Left forelimb (tissue), 1 donor: Measurements from ENCODE around the gene COMMD1.
"Not testable (repeated sequence)": the region's sequence is repeated elsewhere in the genome, so short reads cannot be mapped to it uniquely, and the experiment has no call there.

Experiments used
- DNase-seq: peaks from one replicate; pipeline ENCODE4 v3.0.0-alpha.2; 2018; ENCODE audit warnings: low spot score

The COMMD1 gene

DNA sequence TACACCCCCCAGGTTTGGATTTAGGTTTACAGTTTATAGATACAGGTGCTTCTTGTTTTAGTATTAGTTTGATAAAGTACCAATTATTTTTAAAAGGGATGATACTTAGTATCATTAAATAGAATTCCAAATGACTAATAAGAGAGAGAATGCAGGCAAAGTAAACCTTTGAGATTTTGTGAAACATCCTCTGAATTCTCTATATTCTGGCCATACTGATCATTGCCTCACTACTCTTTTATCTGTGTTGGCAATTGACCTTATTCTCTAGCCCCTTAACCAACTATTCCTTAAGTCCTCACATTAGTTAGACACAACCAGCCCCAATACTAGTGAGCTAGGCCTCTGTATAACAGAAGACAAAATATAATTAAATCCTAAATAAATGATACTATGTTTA lies 125.4 kb downstream of the COMMD1 start:
- no peak for DNase-seq

DNA sequence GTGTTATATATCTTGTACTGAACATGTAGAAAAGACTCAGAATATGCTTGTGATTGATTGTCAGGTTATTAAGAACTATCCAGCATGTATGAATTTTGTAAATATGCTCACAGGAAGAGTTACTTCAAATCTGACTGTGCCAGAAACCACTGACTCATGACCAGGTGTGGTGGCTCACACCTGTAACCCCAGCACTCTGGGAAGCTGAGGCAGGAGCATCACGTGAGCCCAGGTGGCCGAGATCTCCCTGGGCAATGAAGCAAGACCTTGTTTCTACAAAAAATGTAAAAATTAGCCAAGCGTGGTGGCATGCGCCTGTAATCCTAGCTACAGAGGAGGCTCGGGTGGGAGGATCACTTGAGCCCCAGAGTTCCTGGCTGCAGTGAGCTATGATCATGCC lies 126.6 kb downstream of the COMMD1 start:
- DNase-seq, result no peak

DNA sequence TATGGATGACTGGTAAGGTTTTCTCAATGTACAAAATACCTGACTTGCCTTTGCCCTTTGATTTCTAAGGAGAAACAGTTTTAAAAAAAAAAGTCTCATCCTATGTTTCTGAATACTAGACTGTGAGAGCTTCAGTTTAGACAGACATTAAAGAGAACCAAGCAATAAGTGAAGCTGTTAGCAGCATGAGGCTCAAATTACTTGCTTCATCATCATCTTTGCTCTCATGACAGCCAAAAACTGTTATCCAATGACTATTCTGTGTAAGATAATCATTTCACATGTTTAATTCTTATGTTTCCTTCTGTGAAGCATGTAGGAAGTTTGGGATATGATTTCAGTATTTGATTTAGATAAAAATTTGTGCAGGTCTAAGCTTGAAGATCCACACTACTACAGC lies 129.2 kb downstream of the COMMD1 start:
- no peak for DNase-seq

DNA sequence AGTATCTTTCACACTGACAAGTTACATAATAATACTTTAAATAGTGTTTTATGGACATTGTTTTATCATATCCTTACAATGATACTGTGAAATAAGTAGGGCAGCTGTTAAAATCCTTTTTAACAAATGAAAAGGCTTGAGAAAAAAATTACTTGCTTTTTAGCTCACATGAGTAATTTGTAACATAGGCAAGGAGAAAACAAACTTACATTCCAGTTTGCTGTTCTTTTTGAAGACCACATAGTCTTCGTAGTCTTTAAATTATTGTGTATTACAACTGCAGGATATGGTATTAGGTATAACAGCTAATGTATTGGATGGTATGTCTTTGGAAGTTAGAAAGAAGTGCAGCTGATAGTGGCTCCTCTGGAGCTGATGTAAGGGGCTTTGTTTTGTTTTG lies 130.8 kb downstream of the COMMD1 start:
- DNase-seq, result no peak

DNA sequence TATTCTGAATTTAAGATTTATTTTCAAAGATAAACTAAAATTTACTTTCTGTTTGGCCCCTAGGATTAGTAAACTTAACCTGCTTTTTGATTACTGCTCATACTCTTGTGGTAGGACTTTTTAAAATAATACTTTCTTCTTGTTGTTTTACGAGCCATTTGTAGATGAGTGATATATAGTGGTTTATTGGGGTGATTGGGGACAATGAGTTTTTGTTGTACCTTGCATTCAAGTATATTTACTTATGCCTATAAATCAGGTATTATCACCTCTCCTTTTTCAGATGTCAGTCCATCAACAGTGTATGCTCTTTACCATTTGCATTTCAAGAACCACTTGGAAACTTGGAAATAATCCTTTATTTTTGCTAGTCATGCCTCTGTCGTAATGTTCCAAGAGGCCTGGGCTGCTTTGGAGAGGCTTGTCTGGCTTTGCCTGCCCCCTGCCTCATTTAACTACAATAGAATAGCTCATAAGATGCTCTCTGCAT lies 131.3 kb downstream of the COMMD1 start:
- no peak for DNase-seq

DNA sequence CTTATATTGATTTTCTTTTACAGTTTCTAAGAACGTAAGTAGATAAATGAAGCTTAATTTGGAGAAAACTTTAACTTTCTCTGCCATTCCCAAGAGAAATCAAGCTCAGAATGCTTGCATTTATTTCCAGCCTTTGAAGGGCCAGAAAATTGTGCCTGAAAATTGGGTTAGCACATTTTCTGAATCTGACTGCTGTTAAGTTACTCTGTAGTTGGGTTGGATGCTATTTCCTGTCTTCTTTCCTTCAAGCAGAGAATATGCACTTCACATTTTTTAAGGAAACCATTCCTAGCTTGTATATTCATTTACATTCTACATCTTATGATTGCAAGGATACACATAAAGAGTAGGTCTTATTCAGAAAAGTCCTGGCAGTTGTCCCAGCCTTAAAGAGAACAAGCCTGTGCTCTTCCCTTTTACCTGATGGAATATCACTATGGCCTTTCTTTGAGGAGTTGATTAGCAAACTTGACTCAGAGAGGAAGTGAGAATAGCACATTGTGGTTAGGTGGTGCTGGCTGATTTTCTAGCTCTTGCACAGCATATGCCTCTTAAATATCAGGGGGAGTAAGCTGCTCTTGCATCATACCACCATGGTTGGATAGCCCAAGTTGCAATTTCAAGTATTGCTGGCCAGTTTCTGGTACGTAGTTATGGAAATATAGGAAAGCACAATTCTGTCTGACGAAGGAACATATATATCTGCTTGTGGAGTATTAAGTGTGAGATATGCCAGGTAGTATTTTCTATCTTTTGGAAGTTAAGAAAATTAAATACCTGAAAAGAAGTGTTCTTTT lies 133.7 kb downstream of the COMMD1 start:
- no peak for DNase-seq

DNA sequence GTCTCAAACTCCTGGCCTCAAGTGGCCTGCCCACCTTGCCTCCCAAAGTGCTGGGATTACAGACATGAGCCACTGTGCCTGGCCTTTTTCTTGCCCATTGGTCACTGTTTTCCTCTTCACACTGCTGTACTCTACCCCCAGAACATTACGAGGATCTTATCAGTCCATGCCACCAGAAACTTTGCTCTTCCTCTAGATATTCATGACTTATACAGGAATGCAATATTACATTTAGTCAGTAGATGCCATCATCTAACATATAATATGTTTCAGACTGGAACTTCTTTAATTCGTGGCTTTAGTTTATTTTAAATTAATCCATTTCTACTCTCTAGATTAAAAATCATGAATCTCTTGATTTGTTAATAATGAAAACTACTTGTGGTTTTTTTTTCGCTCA lies 135.5 kb downstream of the COMMD1 start:
- no peak for DNase-seq

DNA sequence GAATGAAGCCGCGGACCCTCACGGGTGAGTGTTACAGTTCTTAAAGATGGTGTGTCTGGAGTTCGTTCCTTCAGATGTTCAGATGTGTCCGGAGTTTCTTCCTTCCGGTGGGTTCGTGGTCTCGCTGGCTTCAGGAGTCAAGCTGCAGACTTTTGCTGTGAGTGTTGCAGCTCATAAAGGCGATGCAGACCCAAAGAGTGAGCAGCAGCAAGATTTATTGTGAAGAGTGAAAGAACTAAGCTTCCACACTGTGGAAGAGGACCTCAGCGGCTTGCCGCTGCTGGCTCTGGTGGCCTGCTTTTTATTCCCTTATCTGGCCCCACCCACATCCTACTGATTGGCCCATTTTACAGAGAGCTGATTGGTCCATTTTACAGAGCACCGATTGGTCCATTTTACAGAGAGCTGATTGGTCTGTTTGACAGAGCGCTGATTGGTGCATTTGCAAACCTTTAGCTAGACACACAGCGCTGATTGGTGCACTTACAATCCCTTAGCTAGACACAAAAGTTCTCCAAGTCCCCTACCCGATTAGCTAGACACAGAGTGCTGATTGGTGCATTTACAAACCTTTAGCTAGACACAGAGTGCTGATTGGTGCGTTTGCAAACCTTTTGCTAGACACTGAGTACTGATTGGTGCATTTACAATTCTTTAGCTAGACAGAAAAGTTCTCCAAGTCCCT lies 136.4 kb downstream of the COMMD1 start:
- DNase-seq, result not testable (repeated sequence)

DNA sequence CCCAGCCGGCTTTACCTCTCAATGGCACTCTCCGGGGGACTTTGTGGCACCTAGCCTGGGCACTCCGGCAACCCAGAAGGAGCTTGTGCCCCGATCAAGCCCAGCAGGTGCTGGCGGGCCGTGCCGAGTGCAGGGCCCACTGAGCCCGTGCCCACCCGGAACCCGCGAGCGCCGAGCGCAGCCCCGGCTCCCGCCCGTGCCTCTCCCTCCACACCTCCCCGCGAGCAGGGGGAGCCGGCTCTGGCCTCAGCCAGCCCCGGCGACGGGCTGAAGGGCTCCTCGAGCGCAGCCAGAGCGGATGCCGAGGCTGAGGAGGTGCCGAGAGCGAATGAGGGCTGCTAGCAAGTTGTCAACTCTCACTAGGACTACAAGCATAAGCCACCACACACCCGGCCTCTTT lies 136.9 kb downstream of the COMMD1 start:
- DNase-seq, result no peak

DNA sequence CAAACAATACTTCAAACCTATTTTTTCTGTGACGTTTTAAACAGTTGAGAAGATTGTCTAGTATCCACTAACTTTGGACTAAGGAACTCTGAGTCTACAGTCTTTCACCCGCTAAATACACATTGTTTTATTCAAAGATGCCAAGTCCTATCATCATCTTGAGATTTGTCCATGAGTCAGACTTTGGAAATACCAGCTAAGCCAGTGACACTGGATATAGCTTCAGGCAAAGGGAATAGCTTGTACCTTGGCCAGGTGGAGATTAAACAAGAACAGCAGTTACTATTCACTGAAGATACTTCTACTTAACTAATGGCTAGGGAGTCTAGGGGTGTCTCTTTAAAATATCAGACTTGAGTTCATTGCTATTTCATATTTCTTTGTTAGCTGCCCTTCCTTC lies 137.5 kb downstream of the COMMD1 start:
- DNase-seq, result no peak

DNA sequence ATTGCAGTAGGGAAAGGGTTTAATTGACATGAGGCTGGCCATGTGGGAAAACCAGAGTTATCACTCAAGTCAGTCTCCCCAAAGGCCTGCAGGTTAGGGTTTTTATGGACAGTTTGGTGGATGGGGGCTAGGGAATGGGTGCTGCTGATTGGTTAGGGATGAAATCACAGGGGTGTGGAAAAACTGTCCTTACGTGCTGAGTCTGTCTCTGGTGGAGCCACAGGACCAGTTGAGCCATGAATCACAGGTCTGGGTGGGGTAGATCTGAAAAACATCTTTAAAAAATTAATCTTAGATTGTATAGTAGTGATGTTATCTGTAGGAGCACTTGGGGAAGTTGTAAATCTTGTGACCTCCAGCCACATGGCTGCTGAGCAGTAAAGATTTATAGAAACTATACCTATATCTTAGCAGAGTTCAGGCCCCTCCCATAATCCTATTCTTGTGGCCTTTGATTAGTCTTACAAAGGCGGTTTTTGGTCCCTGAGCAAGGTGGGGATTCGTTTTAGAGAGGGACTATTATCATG lies 139.6 kb downstream of the COMMD1 start:
- DNase-seq, result no peak

DNA sequence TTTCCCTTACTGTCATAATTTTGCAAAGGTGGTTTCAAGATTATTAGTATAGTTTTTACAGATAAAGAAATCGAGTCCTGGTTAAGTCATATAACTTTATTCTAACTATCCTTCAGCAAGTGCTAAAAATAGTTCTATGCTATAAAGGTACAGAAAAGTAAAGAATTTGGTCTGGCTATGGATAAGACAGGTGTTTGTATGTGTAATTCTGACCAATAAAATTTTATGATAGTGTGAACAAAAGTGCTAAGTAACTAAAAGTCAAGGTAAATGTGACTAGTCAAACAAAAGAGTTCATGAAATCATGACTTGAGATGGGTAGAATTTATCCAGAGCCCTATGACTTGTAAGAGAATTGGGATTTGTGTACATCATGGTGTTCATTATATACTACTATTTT lies 140.7 kb downstream of the COMMD1 start:
- DNase-seq, result no peak

DNA sequence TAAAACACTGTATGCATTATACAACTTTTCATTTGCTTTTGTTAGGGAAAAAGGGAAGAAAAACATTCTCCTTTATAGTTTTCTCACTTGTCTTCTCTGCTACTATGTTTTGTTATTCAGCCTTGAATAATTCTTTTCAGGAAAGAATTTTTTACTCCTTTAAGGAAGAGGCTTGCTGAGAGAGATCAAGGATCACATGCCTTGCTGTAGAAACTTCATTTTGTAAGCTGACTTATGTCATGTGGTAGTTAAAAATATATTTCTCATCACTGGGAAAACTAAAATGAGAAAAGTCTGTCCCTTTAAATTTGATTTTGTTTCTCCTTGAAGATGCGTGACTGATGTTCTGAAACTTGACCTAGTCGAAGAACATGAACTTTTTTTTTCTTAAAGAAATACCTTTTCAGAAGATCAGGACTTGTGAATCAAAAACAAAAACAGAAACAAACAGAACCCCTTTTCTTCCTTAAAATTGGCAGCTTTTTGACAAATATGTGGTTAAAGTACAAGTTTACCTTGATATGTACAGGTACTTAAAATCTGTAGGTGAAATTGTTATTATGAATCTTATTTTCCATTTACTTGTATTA lies 145.1 kb downstream of the COMMD1 start:
- no peak for DNase-seq

DNA sequence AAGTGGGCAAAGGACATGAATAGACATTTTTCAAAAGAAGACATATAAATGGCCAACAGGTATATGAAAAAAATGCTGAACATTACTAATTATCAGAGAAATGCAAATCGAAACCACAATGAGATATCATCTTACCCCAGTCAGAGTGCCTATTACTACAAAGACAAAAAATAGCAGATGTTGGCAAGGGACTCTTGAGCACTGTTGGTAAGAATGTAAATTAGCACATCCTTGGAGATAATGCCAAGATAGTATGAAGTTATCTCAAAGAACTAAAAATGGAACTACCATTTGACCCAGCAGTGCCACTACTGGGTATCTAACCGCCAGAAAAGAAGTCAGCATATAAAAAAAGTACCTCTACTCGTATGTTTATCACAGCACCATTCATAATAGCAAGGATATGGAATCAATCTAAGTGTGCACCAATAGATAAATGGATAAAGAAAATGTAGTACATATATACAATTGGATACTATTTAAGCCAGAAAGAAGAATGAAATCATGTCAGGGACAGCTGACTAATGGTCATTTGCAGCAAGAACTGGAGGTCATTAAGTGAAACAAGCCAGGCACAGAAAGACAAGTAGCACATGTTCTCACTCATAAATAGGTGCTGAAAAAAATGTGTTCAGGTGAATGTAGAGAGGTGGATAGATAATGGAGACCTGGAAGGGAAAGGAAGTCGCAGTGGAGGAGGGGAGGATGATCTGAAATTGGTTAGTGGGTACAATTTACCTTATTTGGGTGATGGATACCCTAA lies 148.7 kb downstream of the COMMD1 start:
- DNase-seq, result no peak

DNA sequence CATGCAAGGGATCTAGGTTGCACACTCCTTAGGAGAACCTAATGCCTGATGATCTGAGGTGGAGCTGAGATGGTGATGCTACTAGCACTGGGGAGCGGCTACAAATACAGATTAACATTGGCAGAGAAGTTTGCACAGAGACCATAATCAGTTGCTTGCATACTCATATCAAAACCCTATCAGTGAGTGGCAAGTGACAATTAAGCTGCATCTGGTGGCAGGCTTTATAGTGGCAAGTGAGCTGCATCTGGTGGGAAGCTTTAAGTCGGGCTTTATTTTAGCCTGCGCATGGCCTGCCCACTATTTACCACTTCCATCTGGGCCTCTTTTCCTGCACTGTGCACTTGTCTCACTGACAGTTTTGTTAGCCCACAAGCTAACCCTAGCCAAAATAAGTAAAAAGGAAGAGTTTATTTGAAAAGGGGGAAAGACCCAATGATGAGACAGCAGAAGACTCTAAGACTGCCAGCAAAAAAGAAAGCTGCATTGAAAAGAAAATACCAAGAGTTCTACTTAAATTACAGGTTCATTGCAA lies 149.5 kb downstream of the COMMD1 start:
- DNase-seq, result no peak

DNA sequence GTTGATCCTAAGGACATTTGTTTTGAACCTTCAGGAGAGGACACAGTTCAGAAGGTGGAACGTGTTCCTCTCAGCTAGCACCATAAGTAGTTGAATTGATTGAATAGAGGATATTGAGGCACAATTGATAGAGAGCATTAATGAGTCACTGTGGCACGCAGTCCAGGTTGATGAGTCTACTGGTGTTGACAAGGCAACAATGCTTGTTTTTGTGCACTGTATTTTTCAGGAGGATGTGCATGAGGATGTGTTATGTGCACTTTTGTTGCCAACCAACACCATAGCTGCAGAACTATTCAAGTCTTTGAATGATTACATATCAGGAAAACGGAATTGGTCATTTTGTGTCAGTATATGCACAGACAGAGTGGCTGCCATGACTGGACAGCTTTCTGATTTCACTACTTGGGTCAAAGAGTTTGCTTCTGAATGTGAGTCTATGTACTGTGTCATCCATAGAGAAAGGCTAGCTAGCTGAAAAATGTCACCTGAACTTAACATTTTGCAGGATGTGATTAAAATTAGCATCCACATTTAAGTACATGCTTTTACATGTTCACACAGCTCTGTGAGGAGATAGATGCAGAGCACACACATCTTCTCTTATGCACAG lies 150.4 kb downstream of the COMMD1 start:
- DNase-seq, result no peak

DNA sequence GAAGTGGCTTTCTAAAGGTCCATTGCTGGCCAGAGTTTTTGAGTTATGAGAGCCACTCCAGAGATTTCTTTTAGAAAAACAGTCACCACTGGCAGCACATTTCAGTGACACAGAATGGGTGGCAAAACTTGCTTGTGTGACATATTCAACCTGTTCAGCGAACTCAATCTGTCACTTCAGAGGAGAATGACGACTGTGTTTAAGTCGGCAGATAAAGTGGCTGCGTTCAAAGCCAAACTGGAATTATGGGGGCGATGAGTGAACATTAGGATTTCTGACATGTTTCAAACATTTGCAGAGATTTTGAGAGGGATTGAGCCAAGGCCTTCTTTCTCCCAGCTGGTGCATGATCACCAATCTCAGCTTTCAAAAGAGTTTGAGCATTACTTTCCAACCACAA lies 150.9 kb downstream of the COMMD1 start:
- no peak for DNase-seq

DNA sequence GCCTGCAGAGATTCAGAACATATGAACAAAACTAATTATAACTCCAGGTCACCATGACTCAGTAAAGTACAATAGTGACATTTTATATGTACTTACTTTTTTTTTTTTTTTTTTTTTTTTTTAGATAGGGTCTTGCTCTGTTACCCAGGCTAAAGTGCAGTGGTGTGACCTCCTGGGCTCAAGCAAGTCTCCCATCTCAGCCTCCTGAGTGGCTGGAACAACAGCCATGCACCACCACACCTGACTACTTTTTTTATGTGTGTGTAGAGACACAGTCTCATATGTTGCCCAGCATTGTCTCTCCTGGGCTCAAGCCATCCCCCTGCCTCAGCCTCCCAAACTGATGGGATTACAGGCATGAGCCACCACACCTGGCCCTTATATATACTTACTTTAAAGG lies 159.8 kb downstream of the COMMD1 start:
- no peak for DNase-seq

DNA sequence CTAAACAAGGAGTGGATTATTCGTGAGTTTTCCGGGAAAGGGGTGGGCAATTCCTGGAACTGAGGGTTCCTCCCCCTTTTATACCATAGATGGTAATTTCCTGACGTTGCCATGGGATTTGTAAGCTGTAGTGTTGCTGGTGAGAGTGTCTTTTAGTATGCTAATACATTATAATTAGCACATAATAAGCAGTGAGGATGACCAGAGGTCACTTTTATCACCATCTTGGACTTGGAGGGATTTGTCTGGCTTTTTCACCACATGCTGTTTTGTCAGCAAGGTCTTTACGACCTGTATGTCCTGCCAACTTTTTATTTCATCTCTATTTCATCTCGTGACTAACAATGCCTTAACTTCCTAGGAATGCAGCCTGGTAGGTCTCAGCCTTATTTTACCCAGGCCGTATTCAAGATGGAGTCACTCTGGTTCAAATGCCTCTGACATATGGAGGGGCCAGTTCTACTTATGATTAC lies 165.7 kb downstream of the COMMD1 start:
- DNase-seq, result no peak

DNA sequence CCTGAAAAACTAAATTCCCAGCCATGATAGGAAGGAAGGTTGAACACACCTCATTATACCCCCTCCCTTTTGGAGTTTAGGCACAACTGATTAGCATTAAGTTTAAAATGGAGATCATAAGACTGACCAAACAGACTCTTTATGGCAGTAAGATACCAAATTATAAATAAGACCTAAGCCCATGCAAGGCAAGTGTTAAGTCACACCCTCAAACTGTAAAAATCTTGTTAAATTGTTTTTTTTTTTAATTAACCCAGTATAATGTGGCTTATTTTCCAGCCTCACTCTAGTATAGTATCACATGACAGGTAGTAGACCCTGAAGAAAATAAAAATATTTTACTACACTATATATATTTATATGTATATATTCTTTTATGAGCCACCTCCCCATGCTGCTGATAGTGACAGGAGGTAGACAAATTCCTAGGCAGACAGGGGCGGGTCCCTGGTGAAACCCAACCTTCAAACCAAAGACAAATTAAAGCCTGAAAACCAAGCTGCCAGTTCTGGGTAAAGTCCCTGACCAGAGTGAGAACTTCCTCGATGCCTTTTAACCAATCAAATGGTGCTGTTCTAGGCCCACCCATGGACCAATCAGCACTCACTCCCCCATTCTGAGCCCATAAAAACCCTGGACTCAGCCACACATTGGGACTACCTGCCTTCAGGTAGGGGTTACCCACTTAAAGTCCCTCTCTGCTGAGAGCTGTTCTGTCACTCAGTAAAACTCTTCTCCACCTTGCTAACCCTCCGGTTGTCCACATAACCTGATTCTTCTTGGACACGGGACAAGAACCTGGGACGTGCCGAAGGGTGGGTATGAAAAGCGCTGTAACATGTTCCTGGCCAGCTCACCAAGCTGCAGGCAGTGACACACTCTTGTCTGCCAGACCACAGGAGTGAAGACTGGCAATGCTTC lies 166.5 kb downstream of the COMMD1 start:
- no peak for DNase-seq
